Thoracic aorta (tissue), 2 donors: Measurements from ENCODE around the gene WEE2. TPM values are rescaled to one million over a fixed set of nuclear protein-coding genes. Genes with fewer than 3 reads are reported as not detected.

Experiments
- ATAC-seq: fragments of 150-250 bp; one replicate; pipeline ENCODE4 v1.8.0; 2017; ENCODE audit warnings: low read depth; ENCODE audit not compliant: insufficient number of reproducible peaks, low FRiP score
- DNase-seq: peaks from one replicate; pipeline ENCODE4 v3.0.0-alpha.2; 2020; ENCODE audit warnings: low spot score
- H3K27ac ChIP-seq, 2 donors: fragments of 200-600 bp; sonication (generic); 1 replicate in 1 of 2; 2 replicates in 1 of 2; pipeline ENCODE4 v1.5.1; 2016; ENCODE audit warnings: mild to moderate bottlenecking in 2 of 2, moderate library complexity in 2 of 2
- H3K27me3 ChIP-seq: fragments of 200-600 bp; sonication (generic); replicated peaks from 2 replicates; pipeline ENCODE4 v1.6.0; 2016; ENCODE audit warnings: mild to moderate bottlenecking; ENCODE audit not compliant: insufficient read depth
- H3K36me3 ChIP-seq: fragments of 200-600 bp; sonication (generic); one replicate; pipeline ENCODE4 v1.5.1; 2016
- H3K4me1 ChIP-seq, 2 donors: fragments of 200-600 bp; sonication (generic); 1 replicate in 1 of 2; 2 replicates in 1 of 2; pipeline versions ENCODE4 v1.5.1 to v1.6.0; 2016; ENCODE audit warnings: low read depth in 2 of 2, mild to moderate bottlenecking in 1 of 2; ENCODE audit not compliant: control insufficient read depth in 1 of 2
- H3K4me3 ChIP-seq: fragments of 200-600 bp; sonication (generic); 2 replicates; pipeline ENCODE4 v1.5.1; 2016; ENCODE audit warnings: mild to moderate bottlenecking
- H3K9me3 ChIP-seq: fragments of 200-600 bp; sonication (generic); 2 replicates; pipeline ENCODE4 v1.5.1; 2016
- total RNA-seq, 2 donors: library from RNA; depleted of rRNA; stranded (reverse); fragments of >200 nt; gene quantifications; one replicate each; pipeline versions ENCODE4 v1.1.0 to v1.2.3, GENCODE V29; 2016
- TF ChIP-seq, protein P1 (sequence below): fragments of 200-600 bp; sonication (generic); IDR thresholded peaks from one replicate; pipeline ENCODE4 v1.5.1; 2019; ENCODE audit warnings: antibody characterized with exemption

The WEE2 gene
- total RNA-seq, 2 donors from 2014 or later: not detected

DNA sequence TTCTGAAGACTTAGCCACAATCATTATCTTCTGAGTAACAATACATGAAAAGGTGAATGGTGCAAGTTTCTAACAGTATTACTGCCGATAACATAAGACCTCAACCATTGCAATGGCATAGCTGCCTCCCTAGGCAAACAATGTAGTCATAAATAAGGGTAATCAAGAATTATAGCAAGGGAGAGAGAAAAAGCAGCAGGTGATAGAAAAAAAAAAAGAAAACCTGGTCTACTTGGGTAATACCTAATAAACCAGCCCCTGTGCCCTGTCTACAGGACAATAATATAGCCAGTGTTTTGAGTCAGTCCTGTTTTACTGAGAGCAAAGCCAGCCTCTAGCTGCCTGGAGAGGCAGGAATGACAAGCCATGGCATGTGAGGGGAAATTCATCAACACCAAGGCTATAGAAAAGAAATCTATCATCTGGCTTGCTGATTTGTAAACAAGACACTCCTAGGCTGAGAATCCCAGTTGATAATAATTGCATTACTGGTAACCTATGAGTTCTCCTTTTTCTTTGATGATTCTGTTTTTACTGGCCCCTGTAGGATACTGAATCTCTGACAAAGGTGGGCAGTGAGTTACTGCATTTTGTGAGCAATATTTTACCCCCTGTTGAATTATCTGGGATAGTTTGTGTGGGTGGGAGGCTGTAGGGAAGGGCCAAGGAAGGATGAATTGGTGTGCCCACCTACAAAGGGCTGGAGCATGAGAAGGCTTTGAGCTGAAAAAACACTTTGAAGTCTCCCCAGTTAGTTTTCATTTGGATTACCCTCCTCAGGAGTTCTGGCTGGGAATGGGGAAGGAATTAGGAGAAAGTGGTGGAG, 1.7 kb upstream of the WEE2 start:
- TF ChIP-seq, protein P1, sequence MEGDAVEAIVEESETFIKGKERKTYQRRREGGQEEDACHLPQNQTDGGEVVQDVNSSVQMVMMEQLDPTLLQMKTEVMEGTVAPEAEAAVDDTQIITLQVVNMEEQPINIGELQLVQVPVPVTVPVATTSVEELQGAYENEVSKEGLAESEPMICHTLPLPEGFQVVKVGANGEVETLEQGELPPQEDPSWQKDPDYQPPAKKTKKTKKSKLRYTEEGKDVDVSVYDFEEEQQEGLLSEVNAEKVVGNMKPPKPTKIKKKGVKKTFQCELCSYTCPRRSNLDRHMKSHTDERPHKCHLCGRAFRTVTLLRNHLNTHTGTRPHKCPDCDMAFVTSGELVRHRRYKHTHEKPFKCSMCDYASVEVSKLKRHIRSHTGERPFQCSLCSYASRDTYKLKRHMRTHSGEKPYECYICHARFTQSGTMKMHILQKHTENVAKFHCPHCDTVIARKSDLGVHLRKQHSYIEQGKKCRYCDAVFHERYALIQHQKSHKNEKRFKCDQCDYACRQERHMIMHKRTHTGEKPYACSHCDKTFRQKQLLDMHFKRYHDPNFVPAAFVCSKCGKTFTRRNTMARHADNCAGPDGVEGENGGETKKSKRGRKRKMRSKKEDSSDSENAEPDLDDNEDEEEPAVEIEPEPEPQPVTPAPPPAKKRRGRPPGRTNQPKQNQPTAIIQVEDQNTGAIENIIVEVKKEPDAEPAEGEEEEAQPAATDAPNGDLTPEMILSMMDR: no peak
- no peak for DNase-seq
- Histone ChIP-seq H3K4me1 (peaks cover 0 to 29% of the 10 kb centered on the region in 2 donors), H3K9me3 (no peaks in the 10 kb centered on the region), H3K27me3 (no peaks in the 10 kb centered on the region), H3K4me3 (no peak overlapping the region), H3K27ac (no peak overlapping the region), H3K36me3 (no peaks in the 10 kb centered on the region)
- ATAC-seq: no peak

DNA sequence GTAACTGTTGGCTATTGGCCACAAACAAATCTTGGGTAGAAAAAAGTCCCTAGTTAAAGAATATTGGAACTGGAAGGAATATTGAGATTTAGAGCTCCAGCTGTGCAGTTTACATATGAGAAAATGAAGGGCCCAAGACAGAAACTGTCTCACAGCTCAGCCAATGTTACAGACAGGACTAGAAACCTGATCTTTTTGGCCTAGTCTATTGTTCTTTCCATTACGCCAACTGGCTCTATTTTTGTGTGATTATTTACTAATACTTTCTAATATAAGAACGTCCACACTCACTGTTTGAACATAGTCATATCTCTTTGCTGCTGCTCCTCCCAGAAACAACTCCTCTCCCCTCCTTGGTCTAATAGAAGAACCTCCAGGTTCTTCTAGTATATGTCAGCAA, 1.2 kb downstream of the WEE2 start:
- Histone ChIP-seq H3K9me3 (no peaks in the 10 kb centered on the region), H3K27ac (no peak overlapping the region), H3K4me1 (peaks cover 0 to 12% of the 10 kb centered on the region in 2 donors), H3K36me3 (no peaks in the 10 kb centered on the region), H3K27me3 (no peaks in the 10 kb centered on the region), H3K4me3 (no peak overlapping the region)
- TF ChIP-seq, protein P1: no peak
- no peak for ATAC-seq
- DNase-seq: no peak

GRCh38 chr7:141709749-141710148, 1.6 kb downstream of the WEE2 start:
- H3K27me3 ChIP-seq: no peaks in the 10 kb centered on the region
- H3K9me3 ChIP-seq: no peaks in the 10 kb centered on the region
- H3K4me3 ChIP-seq: no peak overlapping the region
- TF ChIP-seq, protein P1: no peak
- H3K36me3 ChIP-seq: no peaks in the 10 kb centered on the region
- no peak overlapping the region for H3K27ac ChIP-seq
- H3K4me1 ChIP-seq: peaks cover 0 to 8% of the 10 kb centered on the region in 2 donors
- ATAC-seq: no peak
- DNase-seq: no peak

DNA sequence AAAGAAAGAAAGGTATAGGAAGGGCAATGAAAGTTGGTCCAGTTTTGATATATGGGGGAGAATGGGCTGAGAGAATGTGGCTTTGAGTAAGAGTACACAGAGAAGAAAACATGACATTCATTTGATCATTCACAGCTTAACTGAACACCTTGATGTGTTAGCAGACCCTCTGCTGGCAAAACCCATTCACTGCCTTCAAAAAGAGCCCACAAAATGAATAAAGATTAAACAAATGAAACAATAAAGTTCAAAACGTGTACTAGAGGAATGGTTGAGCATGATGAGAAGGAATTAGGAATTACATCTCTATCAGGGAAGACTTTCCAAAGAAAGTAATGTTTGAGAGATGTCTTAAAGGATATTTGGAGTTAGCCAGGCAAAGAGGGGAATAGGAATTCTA, 2.1 kb downstream of the WEE2 start:
- H3K9me3 ChIP-seq: no peaks in the 10 kb centered on the region
- H3K4me1 ChIP-seq: peaks cover 0 to 2% of the 10 kb centered on the region in 2 donors
- H3K36me3 ChIP-seq: no peaks in the 10 kb centered on the region
- ATAC-seq (no peak), DNase-seq (no peak)
- no peak overlapping the region for H3K4me3 ChIP-seq
- no peak overlapping the region for H3K27ac ChIP-seq
- TF ChIP-seq, protein P1: no peak
- H3K27me3 ChIP-seq: no peaks in the 10 kb centered on the region

DNA sequence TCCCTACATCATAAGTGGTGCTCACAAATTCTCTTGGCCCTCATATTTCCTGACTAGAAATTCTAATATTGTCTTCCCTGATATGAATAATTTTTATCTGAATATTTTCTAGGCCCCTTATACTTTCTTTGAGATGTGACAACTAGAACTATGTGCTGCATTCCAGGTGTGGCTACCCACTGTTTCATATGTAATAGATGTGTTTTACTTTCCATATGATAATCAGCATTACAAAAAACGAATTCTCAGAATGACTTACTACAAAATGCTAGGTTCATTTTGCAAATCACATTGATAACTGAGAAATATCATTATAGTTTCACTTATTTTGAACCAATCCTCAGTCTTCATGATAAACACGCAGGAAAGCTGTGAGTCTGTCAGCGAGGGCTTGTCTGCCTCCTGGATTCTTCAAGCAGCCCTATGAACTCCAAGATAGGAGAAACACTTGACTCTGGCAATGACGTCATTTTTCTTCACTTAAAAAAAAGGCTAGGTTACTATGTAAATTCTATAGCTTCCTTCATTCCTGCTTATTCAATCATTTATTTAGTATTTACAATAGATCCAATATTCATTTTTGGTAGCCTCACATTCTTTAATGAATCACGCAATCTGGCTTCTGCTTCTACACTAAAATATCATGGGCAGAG, 4.6 kb downstream of the WEE2 start:
- no peaks in the 10 kb centered on the region for H3K36me3 ChIP-seq
- H3K27ac ChIP-seq: no peak overlapping the region
- no peaks in the 10 kb centered on the region for H3K4me1 ChIP-seq
- H3K9me3 ChIP-seq: no peaks in the 10 kb centered on the region
- no peak overlapping the region for H3K4me3 ChIP-seq
- TF ChIP-seq, protein P1: no peak
- ATAC-seq (no peak), DNase-seq (no peak)
- H3K27me3 ChIP-seq: no peaks in the 10 kb centered on the region
